HG03108 (cell line): Measurements from ENCODE around the gene MIXL1.
A peak's percentile ranks its signal among the peaks of the same experiment; 100 is the strongest.
"Not testable (repeated sequence)": the region's sequence is repeated elsewhere in the genome, so short reads cannot be mapped to it uniquely, and the experiment has no call there.

ENCODE experiments used
- ATAC-seq: cut with Tn5 transposase; IDR thresholded peaks from one replicate; pipeline ENCODE4 v1.9.1; 2021; ENCODE audit warnings: moderate library complexity; ENCODE audit not compliant: unreplicated experiment

Gene MIXL1

DNA sequence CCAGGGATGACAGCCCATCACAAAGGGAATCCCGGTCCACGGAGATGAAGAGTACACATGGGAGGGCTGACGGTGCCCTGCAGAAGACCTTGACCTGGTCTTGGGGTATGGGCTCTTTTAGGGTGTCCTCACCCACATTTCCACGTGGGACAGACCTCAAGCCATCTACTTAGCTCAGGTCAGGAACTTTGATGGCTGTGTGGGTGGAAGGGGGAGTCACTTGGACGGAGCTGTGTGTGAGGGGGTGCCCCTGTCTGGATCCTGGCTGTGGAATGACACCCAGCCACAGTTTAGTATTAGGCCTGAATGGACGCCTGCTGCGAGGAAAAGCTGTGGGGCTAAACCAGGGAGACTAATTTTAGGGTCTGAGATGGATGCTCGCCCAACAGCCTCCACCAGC lies 10.9 kb upstream of the MIXL1 start:
- no peak for ATAC-seq

DNA sequence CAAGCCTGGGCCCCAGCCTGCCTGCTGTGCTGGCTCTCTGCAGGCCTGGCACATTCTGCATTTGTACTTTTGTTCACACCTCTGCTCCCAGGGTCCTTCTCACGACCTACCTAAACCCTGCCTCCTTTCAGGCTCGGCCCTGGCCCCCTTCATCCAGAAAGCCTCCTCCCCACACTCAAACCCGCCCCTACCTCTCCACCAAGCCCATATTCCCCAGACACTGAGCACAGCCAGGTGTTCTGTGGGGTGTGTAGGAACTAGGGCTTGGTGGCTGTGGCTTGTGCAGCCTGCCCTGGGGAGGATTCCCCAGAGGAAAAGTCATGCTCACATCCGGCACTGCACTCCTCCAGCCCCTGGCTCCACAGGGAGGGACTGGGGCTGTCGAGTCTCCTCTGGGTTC lies 8.2 kb upstream of the MIXL1 start:
- ATAC-seq, result no peak

DNA sequence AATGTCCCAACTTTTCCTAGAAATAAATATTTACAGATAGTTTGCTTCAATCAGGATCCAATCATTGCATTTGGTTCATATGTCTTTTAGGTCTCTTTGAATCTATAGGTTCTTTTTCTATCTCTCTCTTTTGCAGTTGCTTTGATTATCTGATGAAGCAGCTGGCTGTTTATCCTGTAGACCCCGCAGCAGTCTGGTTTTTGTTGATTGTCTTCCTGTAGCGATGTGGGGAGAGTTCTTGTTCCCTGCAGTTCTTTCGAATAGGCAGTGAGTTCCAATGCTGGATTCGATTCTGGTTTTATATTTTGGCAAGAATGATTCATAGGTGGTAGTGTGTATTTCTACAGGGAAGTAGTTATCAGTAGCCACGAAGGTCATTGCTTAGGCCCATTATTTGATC lies 7.4 kb upstream of the MIXL1 start:
- ATAC-seq, result no peak

DNA sequence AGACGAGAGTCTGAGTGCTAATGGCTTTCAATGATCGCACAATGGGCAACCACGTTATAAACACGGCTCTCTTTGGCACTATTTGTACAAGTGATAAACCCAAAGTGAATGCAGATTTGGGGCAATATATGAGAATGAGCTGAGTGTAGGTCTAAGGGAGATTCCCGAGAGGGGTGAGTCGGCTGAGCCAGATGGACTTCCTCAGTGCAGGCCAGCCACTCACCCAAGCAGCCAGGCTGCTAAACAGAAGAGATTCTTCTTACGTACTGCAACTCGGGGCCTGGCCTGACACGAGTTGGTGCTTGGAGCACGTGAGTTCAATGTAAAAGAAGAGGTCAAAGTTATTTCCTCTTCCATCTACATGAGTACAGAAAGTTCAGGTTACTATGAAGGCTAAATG lies 6.2 kb upstream of the MIXL1 start:
- ATAC-seq, result no peak

DNA sequence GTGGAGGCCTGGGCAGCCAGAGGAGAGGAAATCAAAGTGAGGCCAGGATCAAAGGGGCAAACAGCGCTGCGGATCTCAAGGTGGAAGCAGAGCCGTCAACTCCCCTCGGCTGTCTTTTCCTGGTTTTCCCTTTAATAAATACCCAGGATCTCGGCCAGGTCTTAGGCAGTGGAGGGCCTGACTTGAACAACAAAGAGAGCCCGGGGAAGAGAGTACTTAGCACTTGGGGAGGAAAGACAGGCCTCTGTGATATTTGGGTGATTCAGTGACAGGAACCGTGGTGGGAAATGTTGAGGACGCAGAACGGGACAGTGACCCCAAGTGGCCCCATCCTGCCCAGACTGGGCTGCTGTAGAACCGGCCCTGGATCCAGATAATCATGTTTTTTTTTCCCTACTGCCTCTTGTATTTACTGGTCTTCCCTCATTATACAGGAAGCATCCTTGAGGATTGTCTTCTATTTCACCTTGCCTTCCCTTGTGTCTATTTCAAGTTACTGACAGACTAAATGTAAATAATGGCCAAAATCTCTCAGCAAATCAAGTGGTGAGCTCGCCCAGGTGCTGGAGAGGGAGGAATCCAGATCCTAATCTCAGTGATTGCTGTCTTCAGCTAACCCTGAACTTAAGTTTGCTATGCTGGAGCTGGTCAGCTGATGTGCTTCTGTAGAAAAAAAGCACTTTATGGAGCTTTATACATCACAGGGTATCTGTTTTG lies 2.8 kb upstream of the MIXL1 start:
- no peak for ATAC-seq

DNA sequence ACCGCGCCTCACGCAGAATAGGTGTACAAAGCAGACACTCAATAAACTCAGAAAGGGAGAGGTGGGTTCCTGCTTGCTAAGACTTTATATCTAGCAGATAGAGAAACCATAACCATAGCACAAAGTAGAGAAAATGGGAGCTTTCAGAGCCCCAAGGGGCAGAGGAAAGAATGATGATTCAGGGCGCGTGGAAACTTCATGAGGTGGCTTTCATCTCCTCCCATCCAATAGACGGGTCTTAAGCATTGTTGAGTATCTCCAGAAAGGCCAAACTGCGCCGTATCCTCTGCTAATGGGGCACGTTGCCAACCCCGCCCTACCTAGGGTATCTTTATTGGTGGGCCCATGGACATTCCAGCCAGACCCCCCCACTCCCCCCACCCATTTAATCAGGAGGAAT lies 778 bp upstream of the MIXL1 start:
- ATAC-seq, result no peak

DNA sequence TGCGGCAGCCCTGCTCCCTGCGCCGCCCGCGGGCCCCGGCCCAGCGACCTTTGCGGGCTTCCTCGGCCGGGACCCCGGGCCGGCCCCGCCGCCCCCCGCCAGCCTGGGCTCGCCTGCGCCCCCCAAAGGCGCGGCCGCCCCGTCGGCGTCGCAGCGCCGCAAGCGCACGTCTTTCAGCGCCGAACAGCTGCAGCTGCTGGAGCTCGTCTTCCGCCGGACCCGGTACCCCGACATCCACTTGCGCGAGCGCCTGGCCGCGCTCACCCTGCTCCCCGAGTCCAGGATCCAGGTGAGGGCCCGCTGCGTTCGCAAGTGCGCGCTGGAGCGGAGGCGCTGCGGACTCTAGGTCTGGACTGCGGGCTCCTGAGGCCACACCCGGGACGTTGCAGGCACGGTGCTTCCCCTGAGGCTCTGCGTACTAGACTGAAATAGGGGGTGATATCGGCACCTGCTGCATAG lies 351 bp downstream of the MIXL1 start:
- ATAC-seq, result peak; percentile 68

DNA sequence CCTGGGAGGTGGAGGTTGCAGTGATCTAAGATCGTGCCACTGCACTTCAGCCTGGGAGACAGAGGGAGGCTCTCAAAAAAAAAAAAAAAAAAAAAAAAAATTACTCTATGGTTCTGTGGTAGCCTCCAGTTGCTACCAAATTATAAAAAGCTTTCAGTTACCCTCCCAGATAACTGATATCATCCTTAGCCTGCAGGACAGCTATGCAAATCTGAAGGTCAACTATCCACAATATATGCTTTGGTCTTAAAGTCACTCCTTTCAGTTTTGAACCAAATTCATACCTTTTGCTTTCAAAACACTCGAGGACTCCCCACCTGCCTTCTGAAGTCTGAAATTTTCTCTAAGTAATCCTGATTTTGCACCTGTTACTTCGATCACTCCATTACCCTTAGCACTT lies 3.1 kb downstream of the MIXL1 start:
- no peak for ATAC-seq

DNA sequence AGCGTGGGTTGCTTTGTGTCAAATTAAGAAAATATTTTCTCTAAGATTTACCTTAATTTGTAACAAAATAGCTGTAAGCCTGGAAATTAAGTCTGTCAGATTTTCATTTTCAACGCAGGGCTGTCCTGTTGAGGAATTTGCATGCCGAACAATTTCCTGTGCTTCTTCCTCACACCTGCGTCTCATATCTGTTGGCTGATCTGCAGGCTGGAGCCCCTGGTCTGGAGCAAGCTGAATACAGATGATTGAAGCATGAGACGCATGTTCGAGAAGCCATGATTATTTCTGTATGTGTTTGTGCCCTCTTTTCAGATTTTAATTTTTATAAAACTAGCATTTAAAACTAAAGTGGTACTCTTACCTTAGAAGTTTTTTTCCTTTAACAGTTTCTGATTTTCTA lies 9.8 kb downstream of the MIXL1 start:
- ATAC-seq, result peak; percentile 71

DNA sequence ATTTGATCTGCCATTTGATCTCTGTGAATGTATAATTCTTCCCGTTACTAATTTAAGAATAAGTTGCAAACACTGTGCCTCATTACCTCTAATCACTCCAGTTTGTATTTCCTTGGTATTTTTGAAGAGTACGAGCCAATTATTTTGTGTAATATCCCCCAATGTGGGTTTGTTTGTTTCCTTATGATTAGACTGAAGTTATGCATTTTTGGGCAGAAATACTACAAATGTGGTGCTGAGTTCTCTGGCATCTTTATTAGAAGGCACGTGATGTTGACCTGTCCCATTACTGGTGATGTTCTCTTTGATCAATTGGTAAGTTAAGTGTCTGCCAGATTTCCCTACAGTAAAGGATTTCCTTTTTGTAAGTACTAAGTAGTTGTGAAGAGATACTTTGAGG lies 10.3 kb downstream of the MIXL1 start:
- ATAC-seq, result no peak

DNA sequence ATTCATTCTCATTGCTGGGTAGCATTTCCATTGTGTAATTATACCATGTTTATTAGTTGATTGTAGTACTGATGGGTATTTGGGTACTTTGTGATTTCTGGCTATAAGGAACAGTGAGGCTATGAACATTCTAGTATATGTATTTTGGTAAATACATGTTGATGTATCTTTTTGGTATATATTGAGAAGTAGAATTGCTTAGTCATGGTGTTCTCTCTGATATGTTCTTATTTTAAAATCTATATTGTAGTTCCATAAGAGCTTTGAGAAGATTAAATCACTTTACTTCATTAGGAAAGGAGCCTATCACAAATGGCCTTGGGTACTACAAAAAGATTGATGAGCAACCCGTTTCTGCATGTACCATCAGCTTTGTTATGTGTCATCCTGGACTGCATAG lies 13.4 kb downstream of the MIXL1 start:
- ATAC-seq, result no peak

DNA sequence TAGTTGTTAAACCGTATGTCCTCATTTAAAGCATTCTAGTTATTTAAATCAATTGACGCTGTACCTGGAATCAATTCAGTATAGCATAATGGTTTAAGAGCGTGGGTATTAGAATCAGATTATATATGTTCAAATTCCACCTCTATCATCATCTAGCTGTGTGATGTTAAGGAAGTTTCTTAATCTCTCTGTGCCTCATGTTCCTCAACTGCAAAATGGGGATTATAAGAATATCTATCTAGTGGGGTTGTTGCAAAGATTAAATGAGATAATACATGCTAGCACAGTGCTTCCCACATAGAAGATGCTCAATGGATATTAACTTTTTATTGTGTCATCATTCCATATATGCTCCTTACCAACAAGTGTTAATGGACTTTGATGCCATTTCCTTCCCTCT lies 16.0 kb downstream of the MIXL1 start:
- ATAC-seq, result no peak

DNA sequence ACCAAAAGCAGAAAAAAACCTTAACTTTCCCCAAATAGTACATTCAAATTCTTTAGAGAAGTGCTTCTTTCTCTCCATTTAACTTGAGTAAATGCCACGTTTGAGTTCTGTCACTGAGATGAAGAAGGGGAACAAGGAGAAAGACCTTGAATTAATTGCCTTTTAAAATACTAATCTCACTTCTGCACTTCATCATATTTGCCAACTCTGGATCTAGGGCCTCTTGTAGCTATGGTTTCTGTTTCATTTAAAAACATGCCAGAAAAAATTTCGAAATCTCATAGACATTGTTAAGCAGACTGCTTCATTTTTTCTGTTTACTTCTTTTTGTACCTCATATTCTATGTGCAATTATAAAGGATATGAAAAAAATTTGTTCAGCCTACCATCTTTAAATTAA lies 24.6 kb downstream of the MIXL1 start:
- no peak for ATAC-seq

DNA sequence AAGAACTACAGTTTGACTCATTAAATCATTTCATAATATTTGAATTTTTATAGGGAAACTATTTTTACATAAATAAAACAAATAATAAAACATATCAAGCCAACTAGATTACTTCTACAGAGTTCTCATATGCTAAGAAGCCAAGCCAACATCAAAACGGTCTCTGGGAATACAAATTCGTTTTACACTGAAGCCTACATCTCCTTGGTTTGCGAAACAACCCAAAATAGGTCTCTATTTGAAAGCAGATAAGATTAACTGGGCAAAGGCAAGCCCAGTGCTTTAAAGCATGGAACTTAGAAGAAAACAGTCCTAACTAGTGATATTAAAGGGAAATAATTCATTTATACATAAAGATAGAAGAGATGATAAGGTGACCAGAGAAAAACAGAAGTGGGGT lies 25.3 kb downstream of the MIXL1 start:
- ATAC-seq, result no peak

DNA sequence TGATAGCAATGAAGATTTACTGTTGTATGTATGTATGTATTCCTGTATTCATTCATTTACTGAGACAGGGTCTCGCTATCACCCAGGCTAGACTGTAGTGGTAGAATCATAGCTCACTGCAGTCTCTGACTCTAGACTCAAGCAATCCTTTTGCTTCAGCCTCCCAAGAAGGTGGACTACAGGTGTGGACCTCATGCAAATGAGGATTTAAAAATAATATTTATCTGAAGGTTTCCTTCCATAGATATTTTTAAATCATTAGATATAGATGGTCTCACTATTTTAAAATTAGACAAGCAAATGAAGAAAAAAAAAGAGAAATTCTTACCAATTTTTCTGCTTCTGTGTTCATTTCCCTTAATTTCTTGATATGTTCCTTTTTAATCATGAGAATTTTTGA lies 27.0 kb downstream of the MIXL1 start:
- no peak for ATAC-seq

DNA sequence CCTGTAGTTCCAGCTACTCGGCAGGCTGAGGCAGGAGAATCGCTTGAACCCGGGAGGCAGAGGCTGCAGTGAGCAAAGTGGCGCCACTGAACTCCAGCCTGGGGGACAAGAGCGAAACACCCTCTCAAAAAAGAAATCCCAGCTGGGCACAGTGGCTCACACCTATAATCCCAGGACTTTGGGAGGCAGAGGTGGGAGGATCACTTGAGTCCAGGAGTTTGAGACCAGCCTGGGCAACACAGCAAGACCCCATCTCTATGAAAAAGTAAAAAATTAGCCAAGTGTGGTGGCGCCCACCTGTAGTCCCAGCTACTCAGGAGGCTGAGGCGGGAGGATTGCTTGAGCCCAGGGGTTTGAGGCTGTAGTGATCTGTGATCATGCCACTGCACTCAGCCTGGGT lies 29.4 kb downstream of the MIXL1 start:
- ATAC-seq, result not testable (repeated sequence)

DNA sequence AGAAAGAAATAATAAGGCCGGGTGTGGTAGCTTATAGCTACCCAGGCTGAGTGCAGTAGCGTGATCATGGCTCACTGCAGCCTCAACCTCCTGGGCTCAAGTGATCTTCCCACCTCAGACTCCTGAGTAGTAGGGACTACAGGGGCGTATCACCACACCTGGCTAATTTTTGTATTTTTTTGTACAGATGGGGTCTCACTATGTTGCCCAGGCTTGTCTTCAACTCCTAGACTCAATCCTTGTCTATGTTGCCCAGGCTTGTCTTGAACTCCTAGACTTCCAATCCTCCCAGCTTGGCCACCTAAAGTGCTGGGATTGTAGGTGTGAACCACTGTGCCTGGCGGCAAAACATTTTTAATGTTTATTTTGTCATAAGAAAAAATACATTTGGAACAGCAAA lies 30.5 kb downstream of the MIXL1 start:
- no peak for ATAC-seq

DNA sequence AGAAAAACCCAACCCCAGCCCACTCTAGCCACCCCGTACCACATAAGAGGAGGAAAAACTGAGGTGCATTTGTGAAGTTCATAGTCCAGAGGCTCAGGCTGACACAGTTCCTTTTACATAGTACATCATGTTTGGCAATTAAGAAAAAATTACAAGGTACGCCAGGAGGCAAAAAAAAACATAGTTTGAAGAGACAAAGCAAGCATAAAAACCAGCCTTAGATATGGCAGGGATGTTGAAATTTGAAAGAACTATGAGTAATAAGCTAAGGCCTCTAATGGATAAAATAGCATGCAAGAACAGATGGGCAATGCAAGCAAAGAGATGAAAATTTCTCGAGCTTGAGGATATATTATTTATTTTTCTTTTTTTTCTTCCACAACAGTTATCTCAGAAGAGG lies 31.9 kb downstream of the MIXL1 start:
- ATAC-seq, result no peak

DNA sequence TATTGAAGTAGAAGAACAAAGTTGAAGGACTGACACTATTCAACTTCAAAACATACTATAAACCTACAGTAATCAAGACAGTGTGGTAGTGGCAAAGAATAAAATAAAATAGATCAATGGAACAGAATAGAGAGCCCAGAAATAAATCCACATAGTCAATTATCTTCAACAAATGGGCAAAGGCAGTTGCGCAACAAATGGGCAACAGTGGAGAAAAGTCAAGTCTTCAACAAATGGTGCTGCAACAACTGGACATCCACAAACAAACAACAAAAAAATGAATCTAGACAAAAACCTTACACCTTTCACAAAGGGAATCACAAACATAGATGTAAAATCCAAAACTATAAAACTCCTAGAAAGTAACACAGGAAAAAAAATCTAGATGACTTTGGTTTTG lies 38.4 kb downstream of the MIXL1 start:
- ATAC-seq, result no peak

DNA sequence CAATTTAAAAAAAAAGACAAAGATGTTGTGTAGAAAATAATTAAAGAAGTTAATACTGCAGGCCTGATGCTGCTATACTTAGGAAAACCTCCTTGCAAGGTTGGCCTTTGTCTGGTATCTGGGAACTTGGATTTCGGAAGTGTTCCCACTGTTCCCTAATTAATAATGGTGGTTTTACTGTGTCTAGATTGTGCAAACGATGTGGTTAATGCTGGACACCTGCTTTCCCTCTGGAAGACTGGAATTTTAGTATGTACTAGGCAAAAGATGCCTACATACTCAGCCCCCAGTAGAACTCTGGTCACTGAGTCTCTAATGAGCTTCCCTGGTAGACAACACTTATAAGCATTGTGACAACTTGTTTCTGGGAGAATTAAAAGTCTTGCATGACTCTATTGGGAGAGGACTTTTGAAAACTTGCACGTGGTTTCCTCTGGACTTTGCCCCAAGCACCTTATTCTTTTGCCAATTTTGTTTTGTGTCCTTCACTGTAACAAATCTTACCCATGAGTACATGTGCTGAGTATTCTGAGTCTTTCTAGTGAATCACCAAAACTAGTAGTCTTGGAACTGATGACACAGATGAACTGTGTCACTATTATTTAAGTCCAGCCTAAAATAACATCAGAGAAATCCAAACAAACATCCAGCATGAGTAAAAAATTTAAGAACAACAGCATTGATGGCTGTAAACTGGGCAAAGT lies 45.1 kb downstream of the MIXL1 start:
- no peak for ATAC-seq

DNA sequence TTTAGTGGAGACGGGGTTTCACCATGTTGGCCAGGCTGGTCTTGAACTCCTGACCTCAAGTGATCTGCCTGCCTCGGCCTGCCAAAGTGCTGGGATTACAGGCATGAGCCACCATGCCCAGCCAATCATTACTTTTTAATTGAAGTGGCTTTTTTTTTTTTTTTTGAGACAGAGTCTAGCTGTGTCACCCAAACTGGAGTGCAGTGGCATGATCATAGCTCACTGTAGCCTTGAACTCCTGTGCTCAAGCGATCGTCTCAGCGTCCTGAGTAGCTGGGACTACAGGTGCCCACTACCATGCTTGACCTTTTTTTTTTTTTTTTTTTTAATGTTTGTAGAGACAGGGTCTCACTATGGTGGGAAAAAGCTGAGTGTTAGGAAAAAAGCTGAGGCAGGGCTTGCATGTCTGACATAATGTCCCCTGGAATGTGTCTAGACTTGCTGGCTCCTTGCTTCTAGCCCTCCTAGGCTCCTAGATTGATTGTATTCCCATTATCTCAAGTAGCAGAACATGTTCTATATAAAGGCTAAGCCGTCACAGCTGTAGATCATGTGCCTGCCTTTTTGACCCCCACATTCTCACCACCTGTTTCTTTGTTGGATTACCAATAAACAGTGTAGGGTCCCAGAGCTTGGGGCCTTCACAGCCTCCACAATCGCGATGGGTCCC lies 48.9 kb downstream of the MIXL1 start:
- not testable (repeated sequence) for ATAC-seq

DNA sequence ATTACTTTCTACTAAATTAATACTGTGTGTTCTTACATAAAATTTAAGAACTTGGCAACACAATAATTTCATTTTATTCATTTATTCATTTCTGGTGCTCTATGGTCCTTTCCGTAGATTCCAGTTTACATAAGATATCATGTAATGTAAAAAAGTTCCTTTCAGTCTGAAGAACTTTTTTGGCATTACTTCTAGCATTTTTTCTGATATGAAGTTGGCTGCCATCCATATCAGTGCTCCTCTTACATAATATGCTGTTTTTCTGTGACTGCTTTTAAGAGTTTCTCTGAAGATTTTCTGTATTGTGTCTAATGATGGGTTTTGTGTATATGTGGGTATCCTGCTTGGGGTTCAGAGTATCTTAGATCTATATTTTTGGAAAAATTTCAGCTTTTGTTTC lies 50.7 kb downstream of the MIXL1 start:
- no peak for ATAC-seq
